MM.1S (cell line): ENCODE results near the gene CNTN5.

Experiments used
- DNase-seq: peaks from one replicate; pipeline ENCODE4 v3.0.0-alpha.2; 2015
- H2AFZ ChIP-seq: fragments of 300-600 bp; sonication (generic); 2 replicates; pipeline ENCODE4 v1.6.0; 2016; ENCODE audit warnings: antibody characterized with exemption, low read length
- H3F3A ChIP-seq: fragments of 300-600 bp; sonication (generic); 2 replicates; pipeline ENCODE4 v1.6.1; 2016; ENCODE audit warnings: mild to moderate bottlenecking, antibody characterized with exemption, low read length, moderate library complexity, mixed read lengths; ENCODE audit not compliant: insufficient read depth
- H3K27ac ChIP-seq: fragments of 300-600 bp; sonication (generic); 2 replicates; pipeline ENCODE4 v1.5.1; 2016; ENCODE audit warnings: mild to moderate bottlenecking, low read length
- H3K27me3 ChIP-seq: fragments of 300-600 bp; sonication (generic); replicated peaks from 2 replicates; pipeline ENCODE4 v1.6.0; 2016; ENCODE audit warnings: low read length; ENCODE audit not compliant: insufficient read depth
- H3K36me3 ChIP-seq: fragments of 300-600 bp; sonication (generic); replicated peaks from 2 replicates; pipeline ENCODE4 v1.6.1; 2016; ENCODE audit warnings: mild to moderate bottlenecking, low read length, mixed read lengths; ENCODE audit not compliant: insufficient read depth
- H3K4me1 ChIP-seq: fragments of 300-600 bp; sonication (generic); 2 replicates; pipeline ENCODE4 v1.6.1; 2016; ENCODE audit warnings: low read length, mixed read lengths
- H3K4me2 ChIP-seq: fragments of 300-600 bp; sonication (generic); 2 replicates; pipeline ENCODE4 v1.6.0; 2016; ENCODE audit warnings: low read depth, low read length
- H3K4me3 ChIP-seq: fragments of 300-600 bp; sonication (generic); 2 replicates; pipeline ENCODE4 v1.5.1; 2016; ENCODE audit warnings: low read length, mixed read lengths
- H3K79me2 ChIP-seq: fragments of 300-600 bp; sonication (generic); 2 replicates; pipeline ENCODE4 v1.6.1; 2016; ENCODE audit warnings: mixed run types, low read length, mixed read lengths
- H3K9ac ChIP-seq: fragments of 300-600 bp; sonication (generic); 2 replicates; pipeline ENCODE4 v1.6.1; 2016; ENCODE audit warnings: low read length, mixed read lengths
- H3K9me2 ChIP-seq: fragments of 300-600 bp; sonication (generic); replicated peaks from 2 replicates; pipeline ENCODE4 v1.6.1; 2016; ENCODE audit warnings: mild to moderate bottlenecking, low read length, mixed read lengths; ENCODE audit not compliant: insufficient read depth
- H3K9me3 ChIP-seq: fragments of 300-600 bp; sonication (generic); replicated peaks from 2 replicates; pipeline ENCODE4 v1.6.1; 2016; ENCODE audit warnings: mild to moderate bottlenecking, low read length, mixed read lengths; ENCODE audit not compliant: insufficient read depth
- H4K20me1 ChIP-seq: fragments of 300-600 bp; sonication (generic); 2 replicates; pipeline ENCODE4 v1.6.1; 2016; ENCODE audit warnings: mild to moderate bottlenecking, low read length, moderate library complexity, mixed read lengths; ENCODE audit not compliant: insufficient read depth
- EZH2 ChIP-seq: fragments of 300-600 bp; sonication (generic); optimal IDR thresholded peaks from 2 replicates; pipeline ENCODE3; 2017; ENCODE audit warnings: low read depth, mild to moderate bottlenecking, antibody characterized with exemption, low read length, mixed read lengths
- EZH2phosphoT487 ChIP-seq: fragments of 300-600 bp; sonication (generic); IDR thresholded peaks from 2 replicates; pipeline ENCODE4 v1.6.1; 2018; ENCODE audit warnings: antibody characterized with exemption, low read length
- TF ChIP-seq, protein P1 (sequence below): fragments of 300-600 bp; sonication (generic); IDR thresholded peaks from 2 replicates; pipeline ENCODE4 v1.5.1; 2016; ENCODE audit warnings: antibody characterized with exemption, low read length, mixed read lengths

Gene CNTN5

DNA sequence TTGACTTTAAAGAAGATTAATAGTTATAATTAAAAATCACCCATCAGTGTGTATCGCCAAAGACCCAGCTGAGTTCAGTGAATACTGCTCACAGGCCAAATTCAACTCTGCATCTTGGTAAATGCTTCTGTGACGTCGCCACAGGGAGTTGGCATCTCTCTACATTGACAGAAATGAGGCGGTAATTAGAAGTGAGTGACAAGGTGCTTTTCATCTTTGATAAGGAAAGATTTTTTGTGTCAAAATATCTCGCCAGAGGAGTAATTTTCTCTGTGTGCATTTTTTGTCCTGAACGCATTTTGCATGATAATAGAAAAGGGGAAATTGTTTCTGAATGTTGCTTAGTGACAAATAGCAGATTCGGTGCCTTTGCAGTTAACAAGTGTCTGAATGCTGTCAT is 345.8 kb downstream of the CNTN5 start:
- no peaks in the 10 kb centered on the region for H3K79me2 ChIP-seq
- H3F3A ChIP-seq, result no peaks in the 10 kb centered on the region
- no peaks in the 10 kb centered on the region for H3K9me3 ChIP-seq
- H3K27me3 ChIP-seq, result no peaks in the 10 kb centered on the region
- no peak overlapping the region for H3K27ac ChIP-seq
- H3K9ac ChIP-seq, result no peak overlapping the region
- H3K4me2 ChIP-seq, result no peak overlapping the region
- TF ChIP-seq, protein P1, sequence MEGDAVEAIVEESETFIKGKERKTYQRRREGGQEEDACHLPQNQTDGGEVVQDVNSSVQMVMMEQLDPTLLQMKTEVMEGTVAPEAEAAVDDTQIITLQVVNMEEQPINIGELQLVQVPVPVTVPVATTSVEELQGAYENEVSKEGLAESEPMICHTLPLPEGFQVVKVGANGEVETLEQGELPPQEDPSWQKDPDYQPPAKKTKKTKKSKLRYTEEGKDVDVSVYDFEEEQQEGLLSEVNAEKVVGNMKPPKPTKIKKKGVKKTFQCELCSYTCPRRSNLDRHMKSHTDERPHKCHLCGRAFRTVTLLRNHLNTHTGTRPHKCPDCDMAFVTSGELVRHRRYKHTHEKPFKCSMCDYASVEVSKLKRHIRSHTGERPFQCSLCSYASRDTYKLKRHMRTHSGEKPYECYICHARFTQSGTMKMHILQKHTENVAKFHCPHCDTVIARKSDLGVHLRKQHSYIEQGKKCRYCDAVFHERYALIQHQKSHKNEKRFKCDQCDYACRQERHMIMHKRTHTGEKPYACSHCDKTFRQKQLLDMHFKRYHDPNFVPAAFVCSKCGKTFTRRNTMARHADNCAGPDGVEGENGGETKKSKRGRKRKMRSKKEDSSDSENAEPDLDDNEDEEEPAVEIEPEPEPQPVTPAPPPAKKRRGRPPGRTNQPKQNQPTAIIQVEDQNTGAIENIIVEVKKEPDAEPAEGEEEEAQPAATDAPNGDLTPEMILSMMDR, result no peak
- TF ChIP-seq EZH2 (no peak), EZH2phosphoT487 (no peak)
- no peaks in the 10 kb centered on the region for H3K9me2 ChIP-seq
- H2AFZ ChIP-seq, result no peak overlapping the region
- no peak overlapping the region for H3K4me3 ChIP-seq
- no peaks in the 10 kb centered on the region for H3K36me3 ChIP-seq
- DNase-seq, result no peak
- peaks cover 10% of the 10 kb centered on the region for H3K4me1 ChIP-seq
- no peaks in the 10 kb centered on the region for H4K20me1 ChIP-seq

DNA sequence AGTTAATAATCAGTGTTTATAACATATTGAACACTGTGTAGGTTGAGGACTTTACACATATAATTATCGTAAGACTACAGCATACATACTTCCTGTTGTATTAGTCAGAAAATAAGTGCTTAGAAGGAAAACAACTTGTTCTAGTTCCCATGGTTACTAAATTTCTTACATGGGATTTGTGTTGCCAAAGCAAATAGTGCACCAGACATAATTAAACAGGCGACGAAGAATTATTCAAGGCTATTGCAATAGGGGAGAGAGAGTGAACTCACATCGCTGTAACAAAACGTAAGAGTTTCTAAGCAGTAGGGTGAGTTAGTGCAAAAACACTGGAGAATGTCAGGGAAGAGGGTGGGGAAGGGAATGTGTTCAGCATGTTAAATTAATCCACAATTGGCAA is 347.8 kb downstream of the CNTN5 start:
- H3F3A ChIP-seq, result no peaks in the 10 kb centered on the region
- H2AFZ ChIP-seq, result no peak overlapping the region
- no peak overlapping the region for H3K9ac ChIP-seq
- TF ChIP-seq EZH2, result no peak
- TF ChIP-seq, protein P1, result no peak
- TF ChIP-seq EZH2phosphoT487, result no peak
- H4K20me1 ChIP-seq, result no peaks in the 10 kb centered on the region
- peaks cover 13% of the 10 kb centered on the region for H3K4me1 ChIP-seq
- H3K27me3 ChIP-seq, result no peaks in the 10 kb centered on the region
- H3K79me2 ChIP-seq, result no peaks in the 10 kb centered on the region
- no peak for DNase-seq
- no peak overlapping the region for H3K27ac ChIP-seq
- no peaks in the 10 kb centered on the region for H3K36me3 ChIP-seq
- no peaks in the 10 kb centered on the region for H3K9me3 ChIP-seq
- H3K9me2 ChIP-seq, result no peaks in the 10 kb centered on the region
- no peak overlapping the region for H3K4me3 ChIP-seq
- H3K4me2 ChIP-seq, result no peak overlapping the region

DNA sequence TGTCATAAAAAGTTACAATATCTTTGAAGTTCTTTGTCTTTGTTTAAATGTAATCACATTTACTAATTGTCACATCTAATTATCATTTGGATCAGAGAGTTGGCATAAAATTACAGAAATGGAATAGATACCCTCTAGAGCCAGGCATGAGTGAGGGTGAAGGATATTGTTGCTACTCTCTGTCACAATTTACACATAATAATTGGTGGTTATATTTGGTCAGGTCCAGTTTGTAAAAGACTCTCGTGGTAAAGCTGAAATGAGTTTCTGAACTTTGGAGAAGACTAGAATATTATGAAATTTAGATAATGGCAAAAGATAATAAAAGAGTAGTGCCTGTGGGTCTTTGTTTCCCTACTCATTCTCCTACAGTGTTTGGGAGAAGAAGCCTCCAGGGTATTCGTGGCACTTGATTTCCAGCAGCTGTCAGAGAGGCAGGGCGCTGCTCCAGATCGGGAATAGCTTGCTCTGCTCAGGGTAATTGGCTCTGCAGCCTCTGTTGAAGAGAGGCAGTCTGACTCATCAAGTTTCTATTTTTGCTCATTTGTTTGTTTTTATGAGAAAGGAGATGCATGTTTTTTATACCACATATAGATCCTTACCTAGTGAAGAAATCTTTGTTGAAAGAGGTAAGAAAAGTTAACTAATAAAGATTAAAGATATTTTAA is 349.9 kb downstream of the CNTN5 start:
- H3K9ac ChIP-seq, result no peak overlapping the region
- H3K36me3 ChIP-seq, result no peaks in the 10 kb centered on the region
- H3K27ac ChIP-seq, result no peak overlapping the region
- H3F3A ChIP-seq, result no peaks in the 10 kb centered on the region
- H3K4me3 ChIP-seq, result 0 out of 2 replicates have a peak overlapping the region, but pooled peaks have one; percentile 13
- peaks cover 13% of the 10 kb centered on the region for H3K4me1 ChIP-seq
- H3K4me2 ChIP-seq, result peak overlapping the region; percentile 71
- H3K79me2 ChIP-seq, result no peaks in the 10 kb centered on the region
- H2AFZ ChIP-seq, result peak overlapping the region; percentile 68
- H3K9me2 ChIP-seq, result no peaks in the 10 kb centered on the region
- DNase-seq, result peak; percentile 50
- TF ChIP-seq EZH2phosphoT487 (no peak), EZH2 (no peak)
- TF ChIP-seq, protein P1, result no peak
- no peaks in the 10 kb centered on the region for H3K27me3 ChIP-seq
- H4K20me1 ChIP-seq, result no peaks in the 10 kb centered on the region
- no peaks in the 10 kb centered on the region for H3K9me3 ChIP-seq
